Activated CD4-positive, alpha-beta T cell treated with anti-CD3 and anti-CD28 coated beads, Interleukin-2, Interleukin-6, amounts not matched to agents 100 ng/mL and 50 ng/mL, durations not matched to agents 16 hours and 8 hours (primary cell): ENCODE data around the gene IRF7.

Experiments used
- DNase-seq: peaks from one replicate; pipeline ENCODE4 v3.0.0-alpha.2; 2020

The IRF7 gene

GRCh38 chr11:640021-640706 is 24.4 kb upstream of the IRF7 start:
- DNase-seq, result no peak

GRCh38 chr11:639332-639955 is 23.7 kb upstream of the IRF7 start:
- DNase-seq, result no peak

- DNase-seq, result no peak
Measured at GRCh38 chr11:638631-639331, 23.0 kb upstream of the IRF7 start.

GRCh38 chr11:637593-638521 is 22.1 kb upstream of the IRF7 start:
- DNase-seq, result no peak

GRCh38 chr11:637333-637592 is 21.5 kb upstream of the IRF7 start:
- no peak for DNase-seq

- DNase-seq, result no peak
Measured at GRCh38 chr11:636511-637332, 21.0 kb upstream of the IRF7 start, which contains the start of gene DRD4. Gene DRD4 (plus strand): TSS chr11:637269. CDS start chr11:637305, 36 bp downstream.

- no peak for DNase-seq
Measured at GRCh38 chr11:635945-636510, 20.3 kb upstream of the IRF7 start.

GRCh38 chr11:630871-631270 is 15.1 kb upstream of the IRF7 start:
- DNase-seq, result no peak

GRCh38 chr11:629237-629583 is 13.5 kb upstream of the IRF7 start:
- DNase-seq, result no peak

GRCh38 chr11:628056-628455 is 12.3 kb upstream of the IRF7 start:
- DNase-seq, result no peak

- DNase-seq, result no peak
Measured at GRCh38 chr11:627308-627576, 11.5 kb upstream of the IRF7 start.

GRCh38 chr11:626475-627307 is 10.9 kb upstream of the IRF7 start, which contains the start of gene SCT:
Gene SCT (minus strand): TSS chr11:627181. CDS start chr11:627143, 38 bp downstream.
- no peak for DNase-seq

- DNase-seq, result no peak
Measured at GRCh38 chr11:625636-626268, 10.0 kb upstream of the IRF7 start.

- no peak for DNase-seq
Measured at GRCh38 chr11:624705-625635, 9.2 kb upstream of the IRF7 start, which contains the start of gene CDHR5. Gene CDHR5 (minus strand): TSS chr11:624955. CDS start chr11:624902, 53 bp downstream.

- no peak for DNase-seq
Measured at GRCh38 chr11:623999-624704, 8.4 kb upstream of the IRF7 start.

GRCh38 chr11:623349-623869 is 7.7 kb upstream of the IRF7 start:
- no peak for DNase-seq

- no peak for DNase-seq
Measured at GRCh38 chr11:621838-622237, 6.1 kb upstream of the IRF7 start.
